Mesendoderm (in vitro differentiated cells): ENCODE data around the gene ZNF92. TPM values are rescaled to one million over a fixed set of nuclear protein-coding genes. Genes with fewer than 3 reads are reported as not detected.
A peak's percentile ranks its signal among the peaks of the same experiment; 100 is the strongest.

Experiments used
- DNase-seq: peaks from one replicate; pipeline ENCODE4 v3.0.0; 2013
- H2AK5ac ChIP-seq: 2 replicates; pipeline ENCODE4 v1.6.1; 2013; ENCODE audit warnings: low read length, inconsistent platforms
- H2BK120ac ChIP-seq: 2 replicates; pipeline ENCODE4 v1.6.1; 2013; ENCODE audit warnings: low read depth, mild to moderate bottlenecking, low read length, moderate library complexity, mixed read lengths
- H2BK15ac ChIP-seq: replicated peaks from 2 replicates; pipeline ENCODE4 v1.6.1; 2013; ENCODE audit warnings: low read depth, mild to moderate bottlenecking, moderate library complexity
- H2BK5ac ChIP-seq: 2 replicates; pipeline ENCODE4 v1.6.1; 2013; ENCODE audit warnings: low read length, inconsistent platforms
- H3K18ac ChIP-seq: 2 replicates; pipeline ENCODE4 v1.6.1; 2013; ENCODE audit warnings: mild to moderate bottlenecking, low read length, mixed read lengths
- H3K23ac ChIP-seq: one replicate; pipeline ENCODE4 v1.6.1; 2013; ENCODE audit warnings: low read length
- H3K27ac ChIP-seq: 2 replicates; pipeline ENCODE4 v1.5.1; 2013; ENCODE audit warnings: low read depth, mild to moderate bottlenecking, inconsistent platforms, low read length, moderate library complexity
- H3K27me3 ChIP-seq: 2 replicates; pipeline ENCODE4 v1.6.1; 2013; ENCODE audit warnings: low read length, control low read depth, mild to moderate bottlenecking, inconsistent platforms; ENCODE audit not compliant: insufficient read depth, poor library complexity
- H3K36me3 ChIP-seq: 2 replicates; pipeline ENCODE4 v1.6.1; 2013; ENCODE audit warnings: low read length, inconsistent platforms; ENCODE audit not compliant: control insufficient read depth, insufficient read depth
- H3K4ac ChIP-seq: one replicate; pipeline ENCODE4 v1.6.1; 2013; ENCODE audit warnings: low read depth, mild to moderate bottlenecking, low read length, moderate library complexity
- H3K4me1 ChIP-seq: 2 replicates; pipeline ENCODE4 v1.6.1; 2013; ENCODE audit warnings: low read depth, low read length, inconsistent platforms; ENCODE audit not compliant: control insufficient read depth
- H3K4me2 ChIP-seq: 2 replicates; pipeline ENCODE4 v1.6.1; 2013; ENCODE audit warnings: low read length
- H3K4me3 ChIP-seq: 2 replicates; pipeline ENCODE4 v1.5.1; 2013; ENCODE audit warnings: mild to moderate bottlenecking, low read length
- H3K56ac ChIP-seq: one replicate; pipeline ENCODE4 v1.6.1; 2013; ENCODE audit warnings: low read length
- H3K79me1 ChIP-seq: 2 replicates; pipeline ENCODE4 v1.6.1; 2013; ENCODE audit warnings: low read length, inconsistent platforms
- H3K79me2 ChIP-seq: 2 replicates; pipeline ENCODE4 v1.6.1; 2013; ENCODE audit warnings: mild to moderate bottlenecking, low read length; ENCODE audit not compliant: control insufficient read depth, insufficient read depth
- H3K9ac ChIP-seq: 2 replicates; pipeline ENCODE4 v1.6.1; 2013; ENCODE audit warnings: low read length, inconsistent platforms
- H4K5ac ChIP-seq: one replicate; pipeline ENCODE4 v1.6.1; 2013; ENCODE audit warnings: low read length
- H4K8ac ChIP-seq: one replicate; pipeline ENCODE4 v1.6.1; 2013; ENCODE audit warnings: low read depth, mild to moderate bottlenecking, control low read depth, low read length, moderate library complexity
- WGBS: extraction: QIAGEN DNeasy Blood & Tissue Kit; methylation state at CpG from one replicate; pipeline ENCODE4 v1.1.7; 2013; ENCODE audit warnings: low lambda C conversion rate, missing lambda C conversion rate; ENCODE audit not compliant: insufficient coverage; ENCODE audit errors: extremely low coverage; 5-methylcytosine and 5-hydroxymethylcytosine counted together
- polyA plus RNA-seq, 2 experiments: library from polyadenylated mRNA; stranded (reverse); fragments of 200-250 nt; gene quantifications; one replicate each; pipeline ENCODE4 v1.2.3, GENCODE V29; 2013

The ZNF92 gene
- polyA plus RNA-seq (2013, experiment 1 of 2) = 25.6 TPM
- 25.1 TPM for polyA plus RNA-seq (2013, experiment 2 of 2)

DNA sequence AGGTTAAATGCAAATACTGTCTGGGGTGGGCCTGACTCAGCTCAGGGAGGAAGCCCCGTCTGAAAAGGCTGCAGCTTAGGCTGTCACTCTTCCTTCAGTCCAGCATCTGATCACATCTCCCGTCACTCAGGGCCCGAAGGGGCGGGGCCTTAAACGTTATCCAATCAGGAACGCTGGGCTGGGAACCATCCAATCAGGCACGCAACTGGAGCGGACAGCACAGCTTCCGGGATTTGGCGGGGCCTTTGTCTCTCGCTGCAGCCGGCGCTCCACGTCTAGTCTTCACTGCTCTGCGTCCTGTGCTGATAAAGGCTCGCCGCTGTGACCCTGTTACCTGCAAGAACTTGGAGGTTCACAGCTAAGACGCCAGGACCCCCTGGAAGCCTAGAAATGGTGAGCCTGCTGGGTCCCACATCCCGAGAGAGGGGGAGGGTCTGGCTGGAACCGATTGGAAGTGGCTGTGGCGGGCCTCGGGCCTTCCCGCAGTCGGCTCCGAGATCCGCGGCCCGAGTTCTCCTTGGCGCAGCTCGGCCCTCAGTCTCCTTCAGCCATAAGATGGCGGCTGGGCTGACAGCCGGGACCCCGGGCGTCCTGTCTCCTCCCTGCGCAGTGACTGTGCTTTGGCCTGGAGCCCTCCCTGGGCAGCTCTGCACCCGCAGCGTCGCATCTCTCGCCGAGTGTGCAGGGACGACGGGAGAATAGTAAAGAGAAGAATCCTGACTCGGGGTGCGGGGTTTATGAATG, at the start of gene ZNF92:
ZNF92 (plus strand) TSS at position 248 of the 744 bp plus-strand sequence; CDS start at position 391, 143 bp downstream.
- Histone ChIP-seq H4K8ac (peak within 1 kb of the TSS; percentile 88), H3K79me1 (peaks cover 3% of the 10 kb centered on the region), H2AK5ac (no peak within 1 kb of the TSS), H2BK120ac (no peak within 1 kb of the TSS), H3K4me2 (peak within 1 kb of the TSS; percentile 41), H3K79me2 (peaks cover 36% of the 10 kb centered on the region), H3K4me1 (peaks cover 2% of the 10 kb centered on the region), H4K5ac (no peak within 1 kb of the TSS), H3K27me3 (no peaks in the 10 kb centered on the region), H3K27ac (peak within 1 kb of the TSS; percentile 98), H3K9ac (peak within 1 kb of the TSS; percentile 99), H2BK5ac (peak within 1 kb of the TSS; percentile 59), H3K4me3 (peak within 1 kb of the TSS; percentile 68), H3K18ac (peak within 1 kb of the TSS; percentile 85), H3K23ac (peak within 1 kb of the TSS; percentile 89), H2BK15ac (no peak within 1 kb of the TSS), H3K56ac (peak within 1 kb of the TSS; percentile 99), H3K36me3 (no peaks in the 10 kb centered on the region), H3K4ac (peak within 1 kb of the TSS; percentile 81)
- peak; percentile 99 for DNase-seq
- no CpG with 5 or more reads among the region's 44 CpGs for WGBS

DNA sequence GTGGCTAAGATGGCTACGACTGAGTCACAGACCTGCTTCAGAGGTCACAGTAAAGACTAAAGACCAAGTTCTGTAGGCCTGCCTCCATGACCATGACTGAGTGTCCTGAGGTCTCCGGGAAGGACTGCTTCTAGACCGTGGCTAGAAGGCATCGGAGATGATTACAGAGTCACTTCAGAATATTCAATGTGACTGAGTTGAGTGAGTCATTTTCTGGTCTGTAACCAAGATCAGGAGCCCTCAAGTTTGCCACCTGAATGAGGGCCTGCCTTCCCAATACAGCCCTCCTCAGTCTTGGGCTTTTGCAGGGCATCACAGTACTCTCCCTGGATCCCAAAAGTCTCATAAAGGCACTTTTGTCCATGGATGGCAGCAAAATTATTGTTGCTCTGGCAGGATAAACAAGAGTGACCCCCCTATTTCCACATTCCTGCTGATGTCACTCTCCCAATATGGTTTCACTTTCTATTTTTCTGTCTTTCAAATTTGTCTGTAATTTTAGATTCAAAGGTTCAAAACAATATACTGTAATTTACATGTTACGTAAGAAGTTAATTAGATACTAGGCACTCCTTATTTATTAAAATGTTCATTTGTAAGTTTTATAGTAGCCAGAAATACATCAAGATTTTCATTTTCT, 47.7 kb upstream of the ZNF92 start:
- Histone ChIP-seq H3K4me1 (no peaks in the 10 kb centered on the region), H2BK5ac (no peak overlapping the region), H3K4me3 (no peak overlapping the region), H3K18ac (no peak overlapping the region), H4K8ac (no peak overlapping the region), H3K36me3 (no peaks in the 10 kb centered on the region), H3K4ac (no peak overlapping the region), H3K27me3 (no peaks in the 10 kb centered on the region), H3K79me2 (no peaks in the 10 kb centered on the region), H3K27ac (no peak overlapping the region), H3K4me2 (no peak overlapping the region), H2BK120ac (no peak overlapping the region), H3K9ac (no peak overlapping the region), H3K23ac (no peak overlapping the region), H3K79me1 (no peaks in the 10 kb centered on the region), H4K5ac (no peak overlapping the region), H2AK5ac (no peak overlapping the region), H2BK15ac (no peak overlapping the region), H3K56ac (no peak overlapping the region)
- WGBS = no CpG with 5 or more reads among the region's 5 CpGs
- DNase-seq = no peak

DNA sequence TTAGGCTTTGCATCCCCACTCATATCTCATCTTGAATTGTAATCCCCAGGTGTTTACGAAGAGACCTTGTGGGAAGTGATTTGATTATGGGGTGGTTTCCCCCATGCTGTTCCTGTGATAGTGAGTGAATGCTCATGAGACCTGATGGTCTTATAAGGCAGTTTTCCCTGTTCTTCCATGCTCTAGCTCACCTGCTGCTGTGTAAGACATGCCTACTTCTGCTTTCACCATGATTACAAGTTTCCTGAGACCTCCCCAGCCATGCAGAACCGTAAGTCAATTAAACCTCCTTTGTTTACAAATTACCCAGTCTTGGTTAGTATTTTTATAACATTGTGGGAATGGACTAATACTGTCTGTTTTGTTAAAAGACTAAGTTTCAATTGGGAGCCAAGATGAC, 35.3 kb upstream of the ZNF92 start:
- no peaks in the 10 kb centered on the region for H3K36me3 ChIP-seq
- H3K18ac ChIP-seq = no peak overlapping the region
- no peak overlapping the region for H2AK5ac ChIP-seq
- no peak overlapping the region for H3K23ac ChIP-seq
- no peak overlapping the region for H3K56ac ChIP-seq
- no peak overlapping the region for H3K4me2 ChIP-seq
- no peaks in the 10 kb centered on the region for H3K79me1 ChIP-seq
- H4K5ac ChIP-seq = no peak overlapping the region
- DNase-seq = peak; percentile 55
- no peak overlapping the region for H2BK120ac ChIP-seq
- WGBS = no CpG with 5 or more reads among the region's 2 CpGs
- H3K4me1 ChIP-seq = no peaks in the 10 kb centered on the region
- no peak overlapping the region for H2BK15ac ChIP-seq
- no peaks in the 10 kb centered on the region for H3K79me2 ChIP-seq
- no peak overlapping the region for H3K27ac ChIP-seq
- no peak overlapping the region for H2BK5ac ChIP-seq
- H3K4me3 ChIP-seq = no peak overlapping the region
- no peak overlapping the region for H4K8ac ChIP-seq
- H3K9ac ChIP-seq = no peak overlapping the region
- no peaks in the 10 kb centered on the region for H3K27me3 ChIP-seq
- H3K4ac ChIP-seq = no peak overlapping the region

DNA sequence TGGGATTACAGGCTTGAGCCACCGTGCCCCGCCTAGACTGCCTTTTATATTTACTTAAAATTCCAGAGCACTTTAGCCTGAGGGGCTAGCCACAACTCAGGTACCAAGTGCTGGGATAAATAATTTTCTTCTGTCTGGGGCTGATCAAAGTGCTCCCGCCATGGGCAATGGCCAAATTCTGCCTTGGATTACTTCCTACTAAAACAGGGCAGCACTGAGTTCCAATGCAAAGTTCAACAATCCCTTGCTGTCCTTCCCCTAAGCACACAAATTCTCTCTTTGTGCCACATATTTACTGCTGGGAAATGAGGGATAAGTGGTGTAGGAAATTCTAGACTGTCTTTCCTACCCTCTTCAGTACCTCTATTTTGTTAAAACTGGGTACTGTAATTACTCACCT, 34.4 kb upstream of the ZNF92 start:
- H3K4ac ChIP-seq = no peak overlapping the region
- H2AK5ac ChIP-seq = no peak overlapping the region
- H3K23ac ChIP-seq = no peak overlapping the region
- no peaks in the 10 kb centered on the region for H3K27me3 ChIP-seq
- H2BK5ac ChIP-seq = no peak overlapping the region
- DNase-seq = no peak
- no peaks in the 10 kb centered on the region for H3K79me1 ChIP-seq
- H4K8ac ChIP-seq = no peak overlapping the region
- H3K18ac ChIP-seq = no peak overlapping the region
- no peak overlapping the region for H2BK15ac ChIP-seq
- H3K27ac ChIP-seq = no peak overlapping the region
- no peak overlapping the region for H3K9ac ChIP-seq
- H3K4me2 ChIP-seq = no peak overlapping the region
- no CpG with 5 or more reads among the region's 3 CpGs for WGBS
- no peak overlapping the region for H2BK120ac ChIP-seq
- H3K4me3 ChIP-seq = no peak overlapping the region
- H3K56ac ChIP-seq = no peak overlapping the region
- H3K4me1 ChIP-seq = no peaks in the 10 kb centered on the region
- H3K36me3 ChIP-seq = no peaks in the 10 kb centered on the region
- no peak overlapping the region for H4K5ac ChIP-seq
- no peaks in the 10 kb centered on the region for H3K79me2 ChIP-seq

DNA sequence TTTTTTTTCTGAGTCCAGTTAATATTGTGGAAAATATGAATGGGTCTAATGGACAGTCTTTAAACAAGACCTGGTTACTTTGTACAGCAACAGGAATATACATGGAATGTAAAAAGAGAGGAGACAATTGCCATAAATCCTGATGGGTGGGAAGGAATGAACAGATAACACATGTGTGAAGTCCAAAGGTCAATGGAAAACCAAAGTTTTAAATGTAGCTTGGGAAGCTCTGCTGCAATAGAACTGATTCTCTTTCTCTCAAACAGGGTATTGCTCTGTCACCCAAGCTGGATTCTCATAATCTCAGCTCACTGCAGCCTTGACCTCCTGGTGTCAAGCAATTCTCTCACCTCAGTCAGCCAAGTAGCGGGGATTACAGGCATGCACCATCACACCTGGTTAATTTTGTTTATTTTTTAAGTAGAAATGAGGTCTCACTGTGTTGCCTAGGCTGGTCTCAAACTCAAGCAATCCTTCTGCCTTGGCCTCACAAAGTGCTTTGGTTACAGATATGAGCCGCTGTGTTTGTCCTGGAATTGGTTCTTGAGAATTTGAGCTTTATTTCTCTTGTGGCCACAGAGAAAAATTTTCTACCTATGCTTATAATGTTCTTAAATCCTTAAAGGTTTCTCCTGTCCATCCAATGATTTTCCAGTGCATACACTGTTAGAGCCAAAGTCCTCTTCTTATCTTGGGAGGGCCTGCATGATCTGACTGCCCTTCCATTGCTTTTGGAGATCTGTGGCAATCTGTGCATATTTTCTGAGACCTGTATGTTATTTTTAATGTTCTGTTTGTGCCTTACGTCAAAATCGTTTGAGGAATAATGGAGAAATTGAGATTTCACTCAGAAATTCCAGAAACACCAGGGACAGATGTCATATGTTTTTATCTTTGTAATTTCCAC, 30.7 kb upstream of the ZNF92 start:
- Histone ChIP-seq H4K5ac (no peak overlapping the region), H3K4me2 (no peak overlapping the region), H3K56ac (no peak overlapping the region), H3K23ac (no peak overlapping the region), H2BK5ac (no peak overlapping the region), H3K79me2 (no peaks in the 10 kb centered on the region), H3K9ac (no peak overlapping the region), H4K8ac (no peak overlapping the region), H3K79me1 (no peaks in the 10 kb centered on the region), H3K4me1 (no peaks in the 10 kb centered on the region), H2BK15ac (no peak overlapping the region), H3K18ac (no peak overlapping the region), H3K36me3 (no peaks in the 10 kb centered on the region), H3K27ac (no peak overlapping the region), H3K27me3 (no peaks in the 10 kb centered on the region), H3K4me3 (no peak overlapping the region), H2BK120ac (no peak overlapping the region), H2AK5ac (no peak overlapping the region), H3K4ac (no peak overlapping the region)
- no CpG with 5 or more reads among the region's 4 CpGs for WGBS
- DNase-seq = peak; percentile 15
